OCI-LY3 (cell line): ENCODE measurements around the gene RASEF.

Experiments
- CTCF ChIP-seq: fragments of 200-600, 300-600 bp; sonication (generic); IDR thresholded peaks from 2 replicates; pipeline ENCODE4 v1.5.1; 2014; ENCODE audit warnings: antibody characterized with exemption, low read length, low read depth
- EZH2phosphoT487 ChIP-seq: fragments of 200-600 bp; shearing (Covaris generic); IDR thresholded peaks from 2 replicates; pipeline ENCODE4 v1.6.1; 2018; ENCODE audit warnings: antibody characterized with exemption, mixed run types, low read depth

GRCh38 chr9:83011611-83012010 is 51.3 kb downstream of the RASEF start:
- TF ChIP-seq CTCF: no peak
- no peak for TF ChIP-seq EZH2phosphoT487
